H1 (cell line): ENCODE measurements around the gene VPS51. TPM values are rescaled to one million over a fixed set of nuclear protein-coding genes. Genes with fewer than 3 reads are reported as not detected.

Source experiments
- BCL11A ChIP-seq, 2 experiments: IDR thresholded peaks; one replicate each; pipeline ENCODE4 v1.6.1; 2011; ENCODE audit warnings: low read depth in 2 of 2, low read length in 2 of 2, mild to moderate bottlenecking in 2 of 2
- CHD1 ChIP-seq: IDR thresholded peaks from 2 replicates; pipeline ENCODE4 v1.6.1; 2012; ENCODE audit warnings: low read depth, low read length, improper control_type of control experiment
- KDM1A ChIP-seq: fragments of 200-600, 300-600 bp; sonication (generic); IDR thresholded peaks from 2 replicates; pipeline ENCODE4 v1.7.1; 2016; ENCODE audit warnings: mild to moderate bottlenecking, low read length, borderline replicate concordance
- NANOG ChIP-seq: IDR thresholded peaks from 2 replicates; pipeline ENCODE4 v1.6.1; 2011; ENCODE audit warnings: low read length, low read depth, mild to moderate bottlenecking, inconsistent platforms; ENCODE audit not compliant: insufficient read depth, poor library complexity, severe bottlenecking
- SIX5 ChIP-seq: IDR thresholded peaks from 2 replicates; pipeline ENCODE4 v1.6.1; 2011; ENCODE audit warnings: mild to moderate bottlenecking, low read depth, low read length
- SRF ChIP-seq: IDR thresholded peaks from 2 replicates; pipeline ENCODE4 v1.6.1; 2011; ENCODE audit warnings: mild to moderate bottlenecking, low read depth, low read length, moderate library complexity
- TAF7 ChIP-seq: optimal IDR thresholded peaks from 2 replicates; pipeline ENCODE3; 2011; ENCODE audit warnings: low read depth, mild to moderate bottlenecking, inconsistent platforms, low read length, moderate library complexity, borderline replicate concordance
- TBP ChIP-seq: IDR thresholded peaks from 2 replicates; pipeline ENCODE4 v1.6.1; 2011; ENCODE audit warnings: low read depth, low read length, improper control_type of control experiment
- ZNF274 ChIP-seq: IDR thresholded peaks from 2 replicates; pipeline ENCODE4 v1.7.0; 2012; ENCODE audit warnings: low read length, borderline replicate concordance; ENCODE audit errors: extremely low read depth
- polyA plus RNA-seq, 7 experiments: library from polyadenylated mRNA; depleted of rRNA in 3 of 7; stranded (reverse) in 5 of 7; unstranded in 2 of 7; fragments of >200 nt in 5 of 7; fragments of 200-250 nt in 2 of 7; gene quantifications; 1 replicate in 5 of 7; 2 replicates in 1 of 7; 4 replicates in 1 of 7; pipeline versions ENCODE4 v1.2.1 to v1.2.3, GENCODE V29; 2011 to 2013; ENCODE audit warnings: missing spikeins in 2 of 7, mixed read lengths in 2 of 7
- total RNA-seq: library from RNA; stranded (reverse); fragmentation: NEBNext Ultra II Directional; extraction: Animal tissue kit (Norgen Biotek cat#: 25700); gene quantifications from 2 replicates; pipeline ENCODE4 v1.2.1, GENCODE V29; 2021
- TF ChIP-seq, protein P1 (sequence below): fragments of 300-600 bp; sonication (generic); IDR thresholded peaks from 2 replicates; pipeline ENCODE4 v1.7.1; 2012; ENCODE audit warnings: low read length, moderate library complexity, mild to moderate bottlenecking, inconsistent platforms; ENCODE audit not compliant: insufficient replicate concordance
- TF ChIP-seq, protein P2 (sequence below): IDR thresholded peaks from 2 replicates; pipeline ENCODE4 v1.6.1; 2012; ENCODE audit warnings: inconsistent platforms

The VPS51 gene
- total and polyA plus RNA-seq, 2 of the 8 experiments (the other 6 are each of a cell fraction or from before 2014, with no cell fraction given): 97.4 to 142 TPM

DNA sequence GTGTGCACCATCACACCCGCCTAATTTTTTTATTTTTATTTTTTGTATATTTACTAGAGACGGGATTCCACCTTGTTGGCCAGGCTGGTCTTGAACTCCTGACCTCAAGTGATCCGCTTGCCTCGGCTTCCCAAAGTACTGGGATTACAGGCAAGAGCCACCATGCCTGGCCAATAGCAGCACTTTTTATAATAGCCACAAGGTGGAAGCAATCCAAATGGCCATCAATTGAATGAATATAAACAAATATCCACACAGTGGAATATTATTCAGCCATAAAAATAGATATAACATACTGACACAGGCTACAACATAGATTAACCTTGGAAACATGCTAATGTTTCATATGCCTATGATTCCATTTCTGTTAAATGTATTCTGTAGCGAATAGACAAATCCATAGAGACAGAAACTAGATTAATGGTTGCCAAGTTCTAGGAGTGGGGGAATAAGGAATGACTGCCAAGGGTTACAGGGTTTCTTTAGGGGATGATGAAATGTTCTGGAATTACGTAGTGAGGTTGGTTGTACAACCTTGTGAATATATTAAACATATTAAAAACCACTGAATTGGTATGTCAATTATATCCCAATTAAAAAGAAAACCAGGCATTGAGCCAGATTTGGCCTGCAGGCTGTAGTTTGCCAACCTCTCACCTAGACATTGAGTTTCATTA is 4.8 kb downstream of the VPS51 start (continued):
- TF ChIP-seq, protein P1, sequence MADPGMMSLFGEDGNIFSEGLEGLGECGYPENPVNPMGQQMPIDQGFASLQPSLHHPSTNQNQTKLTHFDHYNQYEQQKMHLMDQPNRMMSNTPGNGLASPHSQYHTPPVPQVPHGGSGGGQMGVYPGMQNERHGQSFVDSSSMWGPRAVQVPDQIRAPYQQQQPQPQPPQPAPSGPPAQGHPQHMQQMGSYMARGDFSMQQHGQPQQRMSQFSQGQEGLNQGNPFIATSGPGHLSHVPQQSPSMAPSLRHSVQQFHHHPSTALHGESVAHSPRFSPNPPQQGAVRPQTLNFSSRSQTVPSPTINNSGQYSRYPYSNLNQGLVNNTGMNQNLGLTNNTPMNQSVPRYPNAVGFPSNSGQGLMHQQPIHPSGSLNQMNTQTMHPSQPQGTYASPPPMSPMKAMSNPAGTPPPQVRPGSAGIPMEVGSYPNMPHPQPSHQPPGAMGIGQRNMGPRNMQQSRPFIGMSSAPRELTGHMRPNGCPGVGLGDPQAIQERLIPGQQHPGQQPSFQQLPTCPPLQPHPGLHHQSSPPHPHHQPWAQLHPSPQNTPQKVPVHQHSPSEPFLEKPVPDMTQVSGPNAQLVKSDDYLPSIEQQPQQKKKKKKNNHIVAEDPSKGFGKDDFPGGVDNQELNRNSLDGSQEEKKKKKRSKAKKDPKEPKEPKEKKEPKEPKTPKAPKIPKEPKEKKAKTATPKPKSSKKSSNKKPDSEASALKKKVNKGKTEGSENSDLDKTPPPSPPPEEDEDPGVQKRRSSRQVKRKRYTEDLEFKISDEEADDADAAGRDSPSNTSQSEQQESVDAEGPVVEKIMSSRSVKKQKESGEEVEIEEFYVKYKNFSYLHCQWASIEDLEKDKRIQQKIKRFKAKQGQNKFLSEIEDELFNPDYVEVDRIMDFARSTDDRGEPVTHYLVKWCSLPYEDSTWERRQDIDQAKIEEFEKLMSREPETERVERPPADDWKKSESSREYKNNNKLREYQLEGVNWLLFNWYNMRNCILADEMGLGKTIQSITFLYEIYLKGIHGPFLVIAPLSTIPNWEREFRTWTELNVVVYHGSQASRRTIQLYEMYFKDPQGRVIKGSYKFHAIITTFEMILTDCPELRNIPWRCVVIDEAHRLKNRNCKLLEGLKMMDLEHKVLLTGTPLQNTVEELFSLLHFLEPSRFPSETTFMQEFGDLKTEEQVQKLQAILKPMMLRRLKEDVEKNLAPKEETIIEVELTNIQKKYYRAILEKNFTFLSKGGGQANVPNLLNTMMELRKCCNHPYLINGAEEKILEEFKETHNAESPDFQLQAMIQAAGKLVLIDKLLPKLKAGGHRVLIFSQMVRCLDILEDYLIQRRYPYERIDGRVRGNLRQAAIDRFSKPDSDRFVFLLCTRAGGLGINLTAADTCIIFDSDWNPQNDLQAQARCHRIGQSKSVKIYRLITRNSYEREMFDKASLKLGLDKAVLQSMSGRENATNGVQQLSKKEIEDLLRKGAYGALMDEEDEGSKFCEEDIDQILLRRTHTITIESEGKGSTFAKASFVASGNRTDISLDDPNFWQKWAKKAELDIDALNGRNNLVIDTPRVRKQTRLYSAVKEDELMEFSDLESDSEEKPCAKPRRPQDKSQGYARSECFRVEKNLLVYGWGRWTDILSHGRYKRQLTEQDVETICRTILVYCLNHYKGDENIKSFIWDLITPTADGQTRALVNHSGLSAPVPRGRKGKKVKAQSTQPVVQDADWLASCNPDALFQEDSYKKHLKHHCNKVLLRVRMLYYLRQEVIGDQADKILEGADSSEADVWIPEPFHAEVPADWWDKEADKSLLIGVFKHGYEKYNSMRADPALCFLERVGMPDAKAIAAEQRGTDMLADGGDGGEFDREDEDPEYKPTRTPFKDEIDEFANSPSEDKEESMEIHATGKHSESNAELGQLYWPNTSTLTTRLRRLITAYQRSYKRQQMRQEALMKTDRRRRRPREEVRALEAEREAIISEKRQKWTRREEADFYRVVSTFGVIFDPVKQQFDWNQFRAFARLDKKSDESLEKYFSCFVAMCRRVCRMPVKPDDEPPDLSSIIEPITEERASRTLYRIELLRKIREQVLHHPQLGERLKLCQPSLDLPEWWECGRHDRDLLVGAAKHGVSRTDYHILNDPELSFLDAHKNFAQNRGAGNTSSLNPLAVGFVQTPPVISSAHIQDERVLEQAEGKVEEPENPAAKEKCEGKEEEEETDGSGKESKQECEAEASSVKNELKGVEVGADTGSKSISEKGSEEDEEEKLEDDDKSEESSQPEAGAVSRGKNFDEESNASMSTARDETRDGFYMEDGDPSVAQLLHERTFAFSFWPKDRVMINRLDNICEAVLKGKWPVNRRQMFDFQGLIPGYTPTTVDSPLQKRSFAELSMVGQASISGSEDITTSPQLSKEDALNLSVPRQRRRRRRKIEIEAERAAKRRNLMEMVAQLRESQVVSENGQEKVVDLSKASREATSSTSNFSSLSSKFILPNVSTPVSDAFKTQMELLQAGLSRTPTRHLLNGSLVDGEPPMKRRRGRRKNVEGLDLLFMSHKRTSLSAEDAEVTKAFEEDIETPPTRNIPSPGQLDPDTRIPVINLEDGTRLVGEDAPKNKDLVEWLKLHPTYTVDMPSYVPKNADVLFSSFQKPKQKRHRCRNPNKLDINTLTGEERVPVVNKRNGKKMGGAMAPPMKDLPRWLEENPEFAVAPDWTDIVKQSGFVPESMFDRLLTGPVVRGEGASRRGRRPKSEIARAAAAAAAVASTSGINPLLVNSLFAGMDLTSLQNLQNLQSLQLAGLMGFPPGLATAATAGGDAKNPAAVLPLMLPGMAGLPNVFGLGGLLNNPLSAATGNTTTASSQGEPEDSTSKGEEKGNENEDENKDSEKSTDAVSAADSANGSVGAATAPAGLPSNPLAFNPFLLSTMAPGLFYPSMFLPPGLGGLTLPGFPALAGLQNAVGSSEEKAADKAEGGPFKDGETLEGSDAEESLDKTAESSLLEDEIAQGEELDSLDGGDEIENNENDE: no peak
- TF ChIP-seq SRF: no peak
- no peak for TF ChIP-seq TAF7
- TF ChIP-seq CHD1: no peak
- no peak for TF ChIP-seq TBP
- no peak for TF ChIP-seq KDM1A
- no peak for TF ChIP-seq ZNF274
- TF ChIP-seq NANOG: no peak
- TF ChIP-seq SIX5: no peak
- TF ChIP-seq, protein P2, sequence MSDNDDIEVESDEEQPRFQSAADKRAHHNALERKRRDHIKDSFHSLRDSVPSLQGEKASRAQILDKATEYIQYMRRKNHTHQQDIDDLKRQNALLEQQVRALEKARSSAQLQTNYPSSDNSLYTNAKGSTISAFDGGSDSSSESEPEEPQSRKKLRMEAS: no peak
- TF ChIP-seq BCL11A (IDR thresholded peaks at IDR 0.05; ENCODE audit: low read depth in 2 of 2, low read length in 2 of 2): no peak
